NOMO-1 (cell line): ENCODE data around the gene PRPS2.
A peak's percentile ranks its signal among the peaks of the same experiment; 100 is the strongest.

Experiments used
- DNase-seq, 2 experiments: peaks; one replicate each; lab custom pipeline; 2025; ENCODE audit not compliant: unreplicated experiment in 2 of 2; lab: John Stamatoyannopoulos, UW

PRPS2 gene

DNA sequence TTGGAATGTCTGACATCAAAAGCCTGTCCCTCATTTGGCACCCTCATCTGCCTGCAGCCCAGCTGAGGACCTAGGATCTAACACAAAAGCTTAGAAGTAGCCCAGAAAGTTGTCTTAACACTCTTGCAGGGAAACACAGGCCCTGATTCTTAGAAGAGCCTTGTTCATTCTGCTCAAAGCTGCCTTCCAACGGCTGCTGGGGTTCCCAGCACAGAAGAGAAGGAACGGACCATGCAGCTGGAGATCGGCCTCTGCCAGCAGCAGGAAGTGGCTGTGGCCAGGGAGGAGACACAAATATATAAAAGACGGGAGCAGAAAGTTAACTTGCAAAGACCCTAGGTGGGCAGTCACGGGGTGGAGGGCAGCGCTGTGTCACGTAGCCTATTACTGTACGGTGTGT lies 20.4 kb downstream of the PRPS2 start:
- DNase-seq, result no peak

- DNase-seq, result peak; percentile 56 to 70
Measured at GRCh38 chrX:12814420-12814819, 23.2 kb downstream of the PRPS2 start.

- no peak for DNase-seq
Measured at GRCh38 chrX:12817528-12817927, 26.3 kb downstream of the PRPS2 start.

DNA sequence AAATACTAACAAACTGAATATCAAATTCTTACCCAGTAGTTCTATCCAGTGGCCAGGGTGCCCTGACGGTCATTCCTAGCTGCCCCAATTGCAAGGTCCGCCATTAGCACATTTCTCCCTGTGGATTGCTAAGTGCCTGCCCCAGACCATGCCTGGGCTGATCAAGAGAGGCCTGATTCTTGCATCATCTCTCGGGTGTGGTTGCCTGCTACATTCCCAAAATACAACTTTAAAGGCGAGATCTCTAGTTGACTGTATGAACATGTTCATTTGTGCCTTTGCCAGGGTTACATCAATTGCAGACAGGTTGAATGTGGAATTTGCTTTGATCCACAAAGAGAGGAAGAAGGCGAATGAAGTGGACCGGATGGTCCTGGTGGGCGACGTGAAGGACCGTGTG lies 28.0 kb downstream of the PRPS2 start:
- no peak for DNase-seq

DNA sequence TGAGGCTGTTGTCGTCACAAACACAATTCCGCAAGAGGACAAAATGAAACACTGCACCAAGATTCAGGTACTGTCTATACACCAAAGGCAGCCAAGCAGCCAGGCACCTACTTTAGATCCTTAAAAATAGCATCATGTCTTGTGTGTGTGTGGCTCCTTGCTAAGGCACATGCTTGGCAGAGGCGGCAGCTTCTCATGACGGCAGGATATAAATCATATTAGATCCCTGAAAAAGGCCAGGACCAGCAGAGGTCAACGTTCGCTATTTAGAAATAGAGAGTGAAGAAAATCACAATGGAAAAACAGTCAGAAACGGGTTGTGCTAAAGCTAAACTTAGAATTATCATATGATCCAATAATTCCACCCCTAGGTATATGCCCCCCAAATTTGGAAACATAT lies 29.5 kb downstream of the PRPS2 start:
- DNase-seq, result no peak

DNA sequence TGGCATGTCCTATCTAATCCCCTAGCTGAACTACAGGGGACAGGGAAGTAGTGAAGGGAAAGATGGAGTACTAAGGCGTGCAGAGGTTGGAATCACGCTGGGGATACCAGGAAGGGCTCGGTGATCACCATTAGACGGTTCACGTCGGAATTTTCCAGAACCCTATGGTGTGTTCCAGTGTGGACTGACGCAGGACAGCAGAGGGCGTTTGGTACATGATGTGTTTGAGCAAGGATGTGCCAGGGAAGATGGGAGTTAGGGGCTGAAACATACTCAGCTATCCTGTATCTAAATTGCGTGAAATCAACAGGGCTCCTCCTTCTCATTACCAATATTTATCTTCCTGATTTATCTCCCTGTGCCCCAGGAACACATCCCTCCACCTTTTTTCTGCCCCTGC lies 33.7 kb downstream of the PRPS2 start:
- no peak for DNase-seq

- DNase-seq, result no peak
Measured at GRCh38 chrX:12825801-12826200, 34.6 kb downstream of the PRPS2 start.

GRCh38 chrX:12843061-12843667 lies 52.0 kb downstream of the PRPS2 start:
- DNase-seq, result no peak

- DNase-seq, result peak in 1 of 2 experiments; percentile 7
Measured at GRCh38 chrX:12843668-12844279, 52.6 kb downstream of the PRPS2 start.

- no peak for DNase-seq
Measured at GRCh38 chrX:12844319-12844718, 53.1 kb downstream of the PRPS2 start.

DNA sequence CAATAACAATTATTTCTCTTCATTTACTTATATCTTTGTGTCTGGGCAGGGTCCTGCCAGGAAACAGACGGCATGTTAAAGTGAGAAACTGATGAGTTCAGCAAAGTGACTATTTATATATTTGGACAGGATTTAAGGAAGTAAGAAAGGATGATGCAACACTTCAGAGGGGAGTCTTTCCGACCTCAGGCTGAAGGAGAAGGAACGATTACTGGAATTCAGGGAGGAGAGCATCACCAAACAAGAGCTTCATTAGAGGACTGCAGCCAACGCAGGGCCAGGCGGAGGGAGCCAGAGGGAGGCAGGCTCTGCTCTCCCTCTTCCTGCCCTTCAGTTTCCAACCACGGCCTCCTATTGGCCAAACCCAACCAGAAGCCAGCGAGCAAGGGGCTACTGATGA lies 74.1 kb downstream of the PRPS2 start:
- peak in 1 of 2 experiments; percentile 47 for DNase-seq

- peak; percentile 31 to 72 for DNase-seq
Measured at GRCh38 chrX:12866451-12867377, 75.5 kb downstream of the PRPS2 start, which contains the start of gene TLR7. TLR7 (plus strand) TSS chrX:12867072; CDS start chrX:12867579, 507 bp downstream.

GRCh38 chrX:12867685-12868084 lies 76.5 kb downstream of the PRPS2 start:
- DNase-seq, result peak; percentile 27 to 58

- DNase-seq, result no peak
Measured at GRCh38 chrX:12868747-12869146, 77.5 kb downstream of the PRPS2 start.

DNA sequence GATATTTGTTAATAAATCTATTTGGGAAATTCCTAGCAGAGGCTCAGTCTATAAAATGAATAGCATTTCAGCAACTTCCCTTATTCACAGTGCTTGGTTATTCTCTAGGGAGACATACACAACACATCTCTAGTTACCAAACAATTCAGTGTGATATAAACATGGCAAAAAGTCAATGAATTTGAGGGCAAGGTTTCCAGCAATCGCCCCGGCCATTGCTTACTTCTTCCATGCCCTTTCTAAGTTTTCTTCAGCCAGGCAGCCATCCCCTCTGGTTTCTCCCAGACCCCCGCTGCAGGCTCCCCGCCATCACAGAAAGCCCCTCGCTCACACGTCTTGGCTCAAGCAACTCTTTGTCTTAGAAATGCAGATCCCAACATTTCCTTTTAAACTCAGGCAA lies 80.0 kb downstream of the PRPS2 start:
- DNase-seq, result no peak

- no peak for DNase-seq
Measured at GRCh38 chrX:12872741-12873140, 81.5 kb downstream of the PRPS2 start.
